ENCODE data around the gene RCAN1. TPM values are rescaled to one million over a fixed set of nuclear protein-coding genes. Genes with fewer than 3 reads are reported as not detected.

Gene RCAN1
- total and polyA plus RNA-seq, 2 of the 8 experiments (the other 6 are each of a cell fraction or from before 2014, with no cell fraction given), result 1.7 to 6.4 TPM

- TF ChIP-seq CHD7 (IDR thresholded peaks at IDR 0.05; ENCODE audit: insufficient replicate concordance, low read length), result no peak
- no peak for TF ChIP-seq RFX5 (IDR thresholded peaks at IDR 0.05; ENCODE audit: borderline replicate concordance, low read depth, low read length)
- TF ChIP-seq SAP30 (IDR thresholded peaks at IDR 0.05; ENCODE audit: insufficient read depth, insufficient replicate concordance, low read length), result no peak
- no peak for TF ChIP-seq BCL11A (IDR thresholded peaks at IDR 0.05; ENCODE audit: low read depth in 2 of 2, low read length in 2 of 2)
- no peak for TF ChIP-seq EZH2 (IDR thresholded peaks at IDR 0.05; ENCODE audit: low read depth, low read length, severe bottlenecking)
- TF ChIP-seq YY1 (IDR thresholded peaks at IDR 0.05; ENCODE audit: low read depth, low read length), result 0 out of 2 replicates have a peak, but pooled peaks have one; percentile 23
- TF ChIP-seq E2F6 (IDR thresholded peaks at IDR 0.05), result peak; percentile 74
- TF ChIP-seq MAX (IDR thresholded peaks at IDR 0.05), result peak; percentile 64
Observed at GRCh38 chr21:34524646-34525601, 90.0 kb downstream of the RCAN1 start (continued).
